ENCODE measurements around the gene GAGE13.
"Not testable (repeated sequence)": the region's sequence is repeated elsewhere in the genome, so short reads cannot be mapped to it uniquely, and the experiment has no call there.

Gene GAGE13, protein sequence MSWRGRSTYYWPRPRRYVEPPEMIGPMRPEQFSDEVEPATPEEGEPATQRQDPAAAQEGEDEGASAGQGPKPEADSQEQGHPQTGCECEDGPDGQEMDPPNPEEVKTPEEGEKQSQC

DNA sequence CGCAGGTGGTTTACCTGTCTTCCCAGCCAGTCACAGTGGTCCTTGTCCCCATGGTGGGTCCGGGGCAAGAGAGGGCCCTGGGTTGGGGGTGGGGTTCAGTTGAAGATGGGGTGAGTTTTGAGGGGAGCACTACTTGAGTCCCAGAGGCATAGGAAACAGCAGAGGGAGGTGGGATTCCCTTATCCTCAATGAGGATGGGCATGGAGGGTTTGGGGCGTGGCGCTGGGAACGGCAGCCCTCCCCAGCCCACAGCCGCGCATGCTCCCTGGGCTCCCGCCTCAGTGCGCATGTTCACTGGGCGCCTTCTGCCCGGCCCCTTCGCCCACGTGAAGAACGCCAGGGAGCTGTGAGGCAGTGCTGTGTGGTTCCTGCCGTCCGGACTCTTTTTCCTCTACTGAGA lies at the start of gene GAGE13:
Gene GAGE13, plus strand, starts transcription at position 301 of the 400 bp plus-strand sequence. CDS start 1,156 bp downstream, outside the sequence.
- H3K4me3 ChIP-seq (ENCODE audit: low read depth, low read length); DNase-seq (ENCODE audit: low read depth): not testable (repeated sequence)

DNA sequence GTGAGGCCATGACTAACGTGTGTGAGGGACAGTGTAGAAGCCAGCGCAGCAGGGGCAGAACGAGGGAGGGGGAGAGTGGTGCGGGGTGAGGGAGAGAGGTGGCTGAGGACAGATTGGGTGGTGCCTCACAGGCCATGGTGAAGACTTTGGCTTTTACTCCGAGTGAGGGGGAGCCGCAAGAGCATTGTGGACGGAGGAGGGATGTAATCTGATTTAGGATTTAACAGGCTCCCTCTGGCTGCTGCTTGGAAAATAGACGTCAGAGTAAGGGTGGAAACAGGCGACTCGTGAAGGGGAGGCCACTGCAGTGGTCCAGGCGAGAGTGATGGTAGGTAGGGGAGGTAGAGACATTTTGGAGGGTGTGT lies 48.8 kb upstream of the GAGE13 start:
- H3K4me3 ChIP-seq (ENCODE audit: low read depth, low read length) = no peak overlapping the region
- TF ChIP-seq, protein P1, sequence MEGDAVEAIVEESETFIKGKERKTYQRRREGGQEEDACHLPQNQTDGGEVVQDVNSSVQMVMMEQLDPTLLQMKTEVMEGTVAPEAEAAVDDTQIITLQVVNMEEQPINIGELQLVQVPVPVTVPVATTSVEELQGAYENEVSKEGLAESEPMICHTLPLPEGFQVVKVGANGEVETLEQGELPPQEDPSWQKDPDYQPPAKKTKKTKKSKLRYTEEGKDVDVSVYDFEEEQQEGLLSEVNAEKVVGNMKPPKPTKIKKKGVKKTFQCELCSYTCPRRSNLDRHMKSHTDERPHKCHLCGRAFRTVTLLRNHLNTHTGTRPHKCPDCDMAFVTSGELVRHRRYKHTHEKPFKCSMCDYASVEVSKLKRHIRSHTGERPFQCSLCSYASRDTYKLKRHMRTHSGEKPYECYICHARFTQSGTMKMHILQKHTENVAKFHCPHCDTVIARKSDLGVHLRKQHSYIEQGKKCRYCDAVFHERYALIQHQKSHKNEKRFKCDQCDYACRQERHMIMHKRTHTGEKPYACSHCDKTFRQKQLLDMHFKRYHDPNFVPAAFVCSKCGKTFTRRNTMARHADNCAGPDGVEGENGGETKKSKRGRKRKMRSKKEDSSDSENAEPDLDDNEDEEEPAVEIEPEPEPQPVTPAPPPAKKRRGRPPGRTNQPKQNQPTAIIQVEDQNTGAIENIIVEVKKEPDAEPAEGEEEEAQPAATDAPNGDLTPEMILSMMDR (IDR thresholded peaks at IDR 0.05; ENCODE audit: control insufficient read depth, extremely low read depth, insufficient read depth) = no peak
- no peak for DNase-seq (ENCODE audit: low read depth)

DNA sequence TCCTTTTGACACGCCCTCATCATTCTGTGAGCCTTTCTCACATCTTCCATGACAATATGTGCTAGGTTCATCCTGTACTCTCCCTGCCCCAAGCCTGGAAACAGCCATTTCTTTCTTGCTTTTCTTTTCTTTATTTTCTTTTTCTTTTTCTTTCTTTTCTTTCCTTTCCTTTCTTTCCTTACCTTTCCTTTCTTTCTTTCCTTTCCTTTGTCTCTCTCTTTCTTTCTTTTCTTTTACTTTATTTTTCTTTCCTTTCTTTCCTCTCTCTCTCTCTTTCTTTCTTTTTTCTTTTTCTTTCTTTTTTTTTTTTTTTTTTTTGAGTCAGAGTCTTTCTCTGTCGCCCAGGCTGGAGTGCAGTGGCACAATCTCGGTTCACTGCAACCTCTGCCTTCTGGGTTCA lies 47.2 kb upstream of the GAGE13 start:
- no peak overlapping the region for H3K4me3 ChIP-seq (ENCODE audit: low read depth, low read length)
- DNase-seq (ENCODE audit: low read depth) = no peak
- TF ChIP-seq, protein P1 (IDR thresholded peaks at IDR 0.05; ENCODE audit: control insufficient read depth, extremely low read depth, insufficient read depth) = no peak

DNA sequence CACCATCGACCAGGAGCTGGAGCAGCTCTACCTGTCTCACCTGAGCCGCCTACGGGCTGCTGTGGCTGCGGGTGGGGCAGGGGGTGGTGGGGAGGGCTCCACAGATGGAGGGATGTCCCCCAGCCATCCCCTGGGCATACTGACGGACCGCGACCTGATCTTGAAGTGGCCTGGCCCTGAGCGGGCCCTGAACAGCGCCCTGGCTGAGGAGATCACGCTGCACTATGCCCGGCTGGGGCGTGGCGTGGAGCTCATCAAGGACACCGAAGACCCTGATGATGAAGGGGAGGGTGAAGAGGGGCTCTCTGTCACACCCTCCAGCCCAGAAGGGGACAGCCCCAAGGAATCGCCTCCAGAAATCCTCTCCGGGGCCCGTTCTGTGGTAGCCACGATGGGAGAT lies 45.2 kb upstream of the GAGE13 start:
- H3K4me3 ChIP-seq (ENCODE audit: low read depth, low read length) = no peak overlapping the region
- TF ChIP-seq, protein P1 (IDR thresholded peaks at IDR 0.05; ENCODE audit: control insufficient read depth, extremely low read depth, insufficient read depth) = no peak
- no peak for DNase-seq (ENCODE audit: low read depth)

DNA sequence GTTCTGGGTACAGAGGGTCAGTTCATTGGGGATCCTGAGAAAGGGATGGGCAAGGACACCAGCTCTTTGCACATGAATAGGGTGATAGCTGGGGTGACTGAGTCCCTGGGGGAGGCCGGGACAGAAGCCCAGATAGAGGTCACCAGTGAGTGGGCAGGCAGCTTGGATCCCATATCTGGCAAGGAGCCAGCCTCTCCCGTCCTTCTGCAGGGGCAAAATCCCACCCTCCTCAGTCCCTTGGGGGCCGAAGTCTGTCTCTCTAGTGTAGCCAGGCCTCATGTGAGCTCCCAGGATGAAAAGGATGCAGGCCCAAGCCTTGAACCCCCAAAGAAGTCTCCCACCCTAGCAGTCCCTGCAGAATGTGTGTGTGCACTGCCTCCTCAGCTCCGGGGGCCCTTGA lies 44.8 kb upstream of the GAGE13 start:
- DNase-seq (ENCODE audit: low read depth) = no peak
- TF ChIP-seq, protein P1 (IDR thresholded peaks at IDR 0.05; ENCODE audit: control insufficient read depth, extremely low read depth, insufficient read depth) = no peak
- H3K4me3 ChIP-seq (ENCODE audit: low read depth, low read length) = no peak overlapping the region

DNA sequence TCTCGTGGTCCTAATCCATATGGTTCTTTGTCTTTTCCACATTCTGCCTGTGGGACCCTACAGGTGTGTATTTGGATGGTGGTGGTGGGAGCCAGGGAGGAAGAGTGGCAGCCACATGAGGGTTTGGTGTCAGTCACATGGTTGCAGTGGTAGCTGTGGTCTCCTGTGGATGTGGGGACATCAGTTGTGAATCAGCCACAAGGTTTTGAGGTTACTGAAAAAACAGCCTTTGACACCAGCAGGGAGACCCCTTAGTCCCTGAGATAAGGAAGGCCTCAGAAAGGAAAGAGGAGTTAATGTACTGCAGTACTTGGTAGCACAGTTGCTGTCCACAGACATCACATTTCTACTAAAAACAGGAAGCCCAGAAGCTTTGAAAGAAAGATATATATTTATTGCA lies 43.7 kb upstream of the GAGE13 start:
- DNase-seq (ENCODE audit: low read depth) = no peak
- TF ChIP-seq, protein P1 (IDR thresholded peaks at IDR 0.05; ENCODE audit: control insufficient read depth, extremely low read depth, insufficient read depth) = no peak
- no peak overlapping the region for H3K4me3 ChIP-seq (ENCODE audit: low read depth, low read length)

DNA sequence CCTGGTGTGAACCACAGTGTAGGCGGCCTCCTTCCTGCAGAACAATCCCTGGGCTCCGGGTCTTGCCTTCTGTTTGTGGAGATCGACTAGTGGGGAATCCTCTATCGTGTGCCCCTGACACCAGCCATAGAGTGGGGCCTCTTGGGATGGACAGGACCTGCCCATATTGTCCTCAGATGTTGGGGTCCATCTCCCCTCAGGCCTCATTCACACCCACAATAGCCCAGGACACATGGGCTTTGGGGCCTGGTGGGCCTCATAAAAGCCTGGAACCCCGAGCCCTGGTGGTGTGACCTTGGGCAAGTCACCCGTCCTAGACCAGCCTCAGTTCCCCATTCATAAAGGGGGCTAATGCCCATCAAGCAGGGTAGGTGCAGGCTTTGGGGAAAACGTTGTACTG lies 41.2 kb upstream of the GAGE13 start:
- no peak for DNase-seq (ENCODE audit: low read depth)
- no peak overlapping the region for H3K4me3 ChIP-seq (ENCODE audit: low read depth, low read length)
- TF ChIP-seq, protein P1 (IDR thresholded peaks at IDR 0.05; ENCODE audit: control insufficient read depth, extremely low read depth, insufficient read depth) = no peak

Data from LNCaP clone FGC (cell line).